ENCODE results near the gene DDX51.
A peak's percentile ranks its signal among the peaks of the same experiment; 100 is the strongest.

DDX51 gene

GRCh38 chr12:132146098-132146497 is 2.0 kb upstream of the DDX51 start:
- H3K4me1 Mint-ChIP-seq, result peaks cover 32% of the 10 kb centered on the region
- peaks cover 12% of the 10 kb centered on the region for H3K36me3 Mint-ChIP-seq (ENCODE audit: low read depth)
- no peak overlapping the region for H3K27ac Mint-ChIP-seq
- H3K27me3 Mint-ChIP-seq (ENCODE audit: low read depth, poor library complexity), result peaks cover 14% of the 10 kb centered on the region
- H3K9me3 Mint-ChIP-seq, result no peaks in the 10 kb centered on the region
- H3K4me3 Mint-ChIP-seq, result peak overlapping the region; percentile 85
- no peak for TF ChIP-seq CTCF (IDR thresholded peaks at IDR 0.05)
- DNase-seq, result no peak

GRCh38 chr12:132145334-132145733 is 1.2 kb upstream of the DDX51 start:
- H3K27me3 Mint-ChIP-seq (ENCODE audit: low read depth, poor library complexity), result peaks cover 14% of the 10 kb centered on the region
- DNase-seq, result no peak
- H3K27ac Mint-ChIP-seq, result no peak overlapping the region

GRCh38 chr12:132144810-132145168 is 670 bp upstream of the DDX51 start:
- peaks cover 14% of the 10 kb centered on the region for H3K27me3 Mint-ChIP-seq (ENCODE audit: low read depth, poor library complexity)
- H3K4me3 Mint-ChIP-seq, result peak overlapping the region; percentile 85
- H3K27ac Mint-ChIP-seq, result no peak overlapping the region
- peaks cover 14% of the 10 kb centered on the region for H3K36me3 Mint-ChIP-seq (ENCODE audit: low read depth)
- TF ChIP-seq CTCF (IDR thresholded peaks at IDR 0.05), result no peak
- H3K4me1 Mint-ChIP-seq, result peaks cover 32% of the 10 kb centered on the region
- no peak for DNase-seq
- no peaks in the 10 kb centered on the region for H3K9me3 Mint-ChIP-seq

More at GRCh38 chr12:132145334-132145733, 1.2 kb upstream of the DDX51 start:
- no peak for TF ChIP-seq CTCF (IDR thresholded peaks at IDR 0.05)
- H3K4me1 Mint-ChIP-seq, result peaks cover 32% of the 10 kb centered on the region
- H3K4me3 Mint-ChIP-seq, result peak overlapping the region; percentile 85
- H3K9me3 Mint-ChIP-seq, result no peaks in the 10 kb centered on the region
- peaks cover 12% of the 10 kb centered on the region for H3K36me3 Mint-ChIP-seq (ENCODE audit: low read depth)

- Mint-ChIP-seq H3K27me3 (ENCODE audit: low read depth, poor library complexity) (peaks cover 14% of the 10 kb centered on the region), H3K36me3 (ENCODE audit: low read depth) (peaks cover 23% of the 10 kb centered on the region), H3K4me3 (peak overlapping the region; percentile 85), H3K9me3 (no peaks in the 10 kb centered on the region), H3K27ac (no peak overlapping the region), H3K4me1 (peaks cover 32% of the 10 kb centered on the region)
- peak; percentile 50 for DNase-seq
- no peak for TF ChIP-seq CTCF (IDR thresholded peaks at IDR 0.05)
These were observed 615 bp downstream of the DDX51 start for GRCh38 chr12:132143336-132144071.

GRCh38 chr12:132142679-132143335 is 1.3 kb downstream of the DDX51 start:
- no peak for TF ChIP-seq CTCF (IDR thresholded peaks at IDR 0.05)
- Mint-ChIP-seq H3K36me3 (ENCODE audit: low read depth) (peaks cover 24% of the 10 kb centered on the region), H3K27ac (no peak overlapping the region), H3K27me3 (ENCODE audit: low read depth, poor library complexity) (peaks cover 14% of the 10 kb centered on the region), H3K9me3 (no peaks in the 10 kb centered on the region), H3K4me3 (peak overlapping the region; percentile 85), H3K4me1 (peaks cover 32% of the 10 kb centered on the region)
- DNase-seq, result no peak

All from nephron progenitor cell (in vitro differentiated cells).